PC-3 (cell line): ENCODE data around the gene JMJD4. TPM values are rescaled to one million over a fixed set of nuclear protein-coding genes. Genes with fewer than 3 reads are reported as not detected.
"Not testable (repeated sequence)": the region's sequence is repeated elsewhere in the genome, so short reads cannot be mapped to it uniquely, and the experiment has no call there.

ENCODE experiments used
- ATAC-seq: fragments of 200-7000 bp; cut with Tn5 transposase; 2 replicates; pipeline ENCODE4 v1.9.1; 2020; ENCODE audit warnings: mild to moderate bottlenecking, moderate library complexity
- BruUV-seq: library from RNA; stranded (reverse); fragments of 400-500 nt; replicated peaks from 2 replicates; lab custom pipeline; 2021; lab: Mats Ljungman, UMichigan
- CTCF ChIA-PET: fragments of 300-600 bp; sonication (Branson Sonifier 250); formaldehyde crosslinking; loops from one replicate; lab custom pipeline; 2022; ENCODE audit warnings: antibody characterized with exemption; lab: Charles Lee
- POLR2A ChIA-PET: fragments of 300-600 bp; sonication (Branson Sonifier 250); formaldehyde crosslinking; loops from one replicate; lab custom pipeline; 2022; ENCODE audit warnings: antibody characterized with exemption; ENCODE audit not compliant: unreplicated experiment; lab: Charles Lee
- DNase-seq: peaks from one replicate; pipeline ENCODE4 v3.0.0-alpha.2; 2015
- H2AFZ ChIP-seq: fragments of 300-600 bp; sonication (generic); 2 replicates; pipeline ENCODE4 v1.6.0; 2016; ENCODE audit warnings: antibody characterized with exemption, low read length
- H3F3A ChIP-seq: fragments of 300-600 bp; sonication (generic); one replicate; pipeline ENCODE4 v1.6.0; 2017; ENCODE audit warnings: antibody characterized with exemption, low read length, control low read depth, mild to moderate bottlenecking; ENCODE audit not compliant: unreplicated experiment
- H3K27ac ChIP-seq: fragments of 300-600 bp; sonication (generic); 2 replicates; pipeline ENCODE4 v1.5.1; 2016; ENCODE audit warnings: mild to moderate bottlenecking, low read length
- H3K27me3 ChIP-seq: fragments of 300-600 bp; sonication (generic); 2 replicates; pipeline ENCODE4 v1.6.1; 2016; ENCODE audit warnings: low read length, mixed read lengths
- H3K36me3 ChIP-seq: fragments of 300-600 bp; sonication (generic); 2 replicates; pipeline ENCODE4 v1.6.1; 2016; ENCODE audit warnings: low read depth, mixed run types, low read length, mixed read lengths
- H3K4me1 ChIP-seq: fragments of 300-600 bp; sonication (generic); 2 replicates; pipeline ENCODE4 v1.5.1; 2016; ENCODE audit warnings: low read length; ENCODE audit not compliant: insufficient read depth
- H3K4me2 ChIP-seq: fragments of 300-600 bp; sonication (generic); 2 replicates; pipeline ENCODE4 v1.6.0; 2016; ENCODE audit warnings: low read length
- H3K4me3 ChIP-seq: fragments of 300-600 bp; sonication (generic); 2 replicates; pipeline ENCODE4 v1.5.1; 2016; ENCODE audit warnings: mild to moderate bottlenecking, low read length, mixed read lengths
- H3K79me2 ChIP-seq: fragments of 300-600 bp; sonication (generic); 2 replicates; pipeline ENCODE4 v1.6.1; 2017; ENCODE audit warnings: low read length, mixed read lengths
- H3K9ac ChIP-seq: fragments of 300-600 bp; sonication (generic); 2 replicates; pipeline ENCODE4 v1.6.0; 2016; ENCODE audit warnings: mild to moderate bottlenecking, low read length
- H3K9me2 ChIP-seq: fragments of 300-600 bp; sonication (generic); replicated peaks from 2 replicates; pipeline ENCODE4 v1.6.1; 2016; ENCODE audit warnings: mixed run types, low read length, mixed read lengths
- H3K9me3 ChIP-seq: fragments of 300-600 bp; sonication (generic); 2 replicates; pipeline ENCODE4 v1.6.1; 2016; ENCODE audit warnings: low read length, mixed read lengths
- H4K20me1 ChIP-seq: fragments of 300-600 bp; sonication (generic); 2 replicates; pipeline ENCODE4 v1.6.1; 2016; ENCODE audit warnings: low read length, mixed read lengths
- EZH2 ChIP-seq: fragments of 300-600 bp; sonication (generic); IDR thresholded peaks from one replicate; pipeline ENCODE4 v1.6.1; 2017; ENCODE audit warnings: antibody characterized with exemption, mild to moderate bottlenecking, low read length; ENCODE audit not compliant: unreplicated experiment
- EZH2phosphoT487 ChIP-seq: fragments of 300-600 bp; sonication (generic); IDR thresholded peaks from 2 replicates; pipeline ENCODE4 v1.6.1; 2018; ENCODE audit warnings: mild to moderate bottlenecking, antibody characterized with exemption, low read length, borderline replicate concordance
- intact Hi-C: fragments of 100-400 bp; cut with micrococcal nuclease; formaldehyde crosslinking; loops from 2 replicates; pipeline ENCODE4 v1.9.0; 2023
- total RNA-seq: library from RNA; depleted of rRNA; stranded (reverse); fragments of >200 nt; gene quantifications from 2 replicates; pipeline ENCODE4 v1.2.3, GENCODE V29; 2014
- TF ChIP-seq, protein P1 (sequence below): fragments of 300-600 bp; sonication (generic); conservative IDR thresholded peaks from 2 replicates; pipeline ENCODE4 v1.5.1; 2017; ENCODE audit warnings: antibody characterized with exemption, low read depth, mild to moderate bottlenecking, low read length

JMJD4 gene
- total RNA-seq, 1 experiment from 2014 or later = 80.5 TPM

DNA sequence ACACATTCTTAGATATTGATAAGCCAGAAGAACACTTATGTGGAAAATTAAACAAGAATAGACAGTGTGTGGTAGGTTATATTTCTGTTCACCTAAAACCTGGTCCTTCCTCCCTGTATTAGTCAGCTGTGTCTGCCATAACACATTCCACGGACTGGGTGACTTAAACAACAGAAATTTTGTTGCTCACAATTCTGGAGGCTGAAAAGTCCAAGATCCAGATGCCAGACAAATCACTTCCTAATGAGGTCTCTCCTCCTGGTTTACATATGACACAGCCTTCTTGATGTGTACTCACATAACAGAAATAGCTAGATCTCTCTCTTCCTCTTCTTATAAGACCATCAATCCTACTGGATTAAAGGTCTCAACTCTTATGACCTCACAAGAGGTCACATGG, 25.7 kb downstream of the JMJD4 start:
- no TSS peak for BruUV-seq
- TF ChIP-seq EZH2 = no peak
- TF ChIP-seq EZH2phosphoT487 = no peak
- TF ChIP-seq, protein P1, sequence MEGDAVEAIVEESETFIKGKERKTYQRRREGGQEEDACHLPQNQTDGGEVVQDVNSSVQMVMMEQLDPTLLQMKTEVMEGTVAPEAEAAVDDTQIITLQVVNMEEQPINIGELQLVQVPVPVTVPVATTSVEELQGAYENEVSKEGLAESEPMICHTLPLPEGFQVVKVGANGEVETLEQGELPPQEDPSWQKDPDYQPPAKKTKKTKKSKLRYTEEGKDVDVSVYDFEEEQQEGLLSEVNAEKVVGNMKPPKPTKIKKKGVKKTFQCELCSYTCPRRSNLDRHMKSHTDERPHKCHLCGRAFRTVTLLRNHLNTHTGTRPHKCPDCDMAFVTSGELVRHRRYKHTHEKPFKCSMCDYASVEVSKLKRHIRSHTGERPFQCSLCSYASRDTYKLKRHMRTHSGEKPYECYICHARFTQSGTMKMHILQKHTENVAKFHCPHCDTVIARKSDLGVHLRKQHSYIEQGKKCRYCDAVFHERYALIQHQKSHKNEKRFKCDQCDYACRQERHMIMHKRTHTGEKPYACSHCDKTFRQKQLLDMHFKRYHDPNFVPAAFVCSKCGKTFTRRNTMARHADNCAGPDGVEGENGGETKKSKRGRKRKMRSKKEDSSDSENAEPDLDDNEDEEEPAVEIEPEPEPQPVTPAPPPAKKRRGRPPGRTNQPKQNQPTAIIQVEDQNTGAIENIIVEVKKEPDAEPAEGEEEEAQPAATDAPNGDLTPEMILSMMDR = no peak
- no peak overlapping the region for H3K4me2 ChIP-seq
- no peaks in the 10 kb centered on the region for H3K9me2 ChIP-seq
- intact Hi-C loops = no loop called here
- H4K20me1 ChIP-seq = no peaks in the 10 kb centered on the region
- ATAC-seq = no peak
- H3K4me1 ChIP-seq = no peaks in the 10 kb centered on the region
- H3K36me3 ChIP-seq = no peaks in the 10 kb centered on the region
- H3K9me3 ChIP-seq = peaks cover 20% of the 10 kb centered on the region
- no peak overlapping the region for H3K4me3 ChIP-seq
- no peak overlapping the region for H3K27ac ChIP-seq
- no peaks in the 10 kb centered on the region for H3K27me3 ChIP-seq
- no peak overlapping the region for H2AFZ ChIP-seq
- no peaks in the 10 kb centered on the region for H3F3A ChIP-seq
- CTCF ChIA-PET = no interaction called here
- POLR2A ChIA-PET = no interaction called here
- no peaks in the 10 kb centered on the region for H3K79me2 ChIP-seq
- DNase-seq = no peak
- no peak overlapping the region for H3K9ac ChIP-seq

DNA sequence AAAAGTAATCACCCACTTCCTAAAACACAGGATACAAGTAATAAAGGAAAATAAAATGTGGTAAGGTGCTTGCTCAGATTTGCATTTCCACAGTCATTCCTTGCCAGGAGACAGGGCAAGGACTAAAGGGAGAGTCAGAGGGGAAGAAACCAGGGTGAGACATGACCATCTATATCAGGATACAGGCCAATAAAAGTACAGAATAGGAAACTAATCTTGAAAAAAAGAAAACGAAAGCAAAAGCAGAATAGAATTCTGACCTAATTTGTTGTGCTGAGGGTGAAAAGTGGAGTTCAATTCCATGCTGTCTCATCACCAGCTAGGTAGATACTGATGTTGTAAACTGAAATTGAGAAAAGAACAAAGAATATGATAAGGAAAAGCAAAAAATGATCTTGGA, 27.3 kb downstream of the JMJD4 start:
- BruUV-seq = no TSS peak
- no peaks in the 10 kb centered on the region for H4K20me1 ChIP-seq
- H3F3A ChIP-seq = no peaks in the 10 kb centered on the region
- no peak for TF ChIP-seq EZH2
- TF ChIP-seq EZH2phosphoT487 = no peak
- TF ChIP-seq, protein P1 = no peak
- no peaks in the 10 kb centered on the region for H3K4me1 ChIP-seq
- intact Hi-C loops = no loop called here
- no peak overlapping the region for H2AFZ ChIP-seq
- no peak overlapping the region for H3K4me3 ChIP-seq
- H3K9ac ChIP-seq = no peak overlapping the region
- ATAC-seq (no peak), DNase-seq (no peak)
- H3K9me2 ChIP-seq = no peaks in the 10 kb centered on the region
- no peak overlapping the region for H3K27ac ChIP-seq
- H3K27me3 ChIP-seq = no peaks in the 10 kb centered on the region
- ChIA-PET POLR2A (interaction anchor here (0.7 kb wide), 1 partner anchor 1810 kb away, joined by 9 read pairs; no protein-coding TSS in a partner anchor), CTCF (no interaction called here)
- H3K36me3 ChIP-seq = no peaks in the 10 kb centered on the region
- no peak overlapping the region for H3K4me2 ChIP-seq
- no peaks in the 10 kb centered on the region for H3K79me2 ChIP-seq
- H3K9me3 ChIP-seq = peaks cover 18% of the 10 kb centered on the region

DNA sequence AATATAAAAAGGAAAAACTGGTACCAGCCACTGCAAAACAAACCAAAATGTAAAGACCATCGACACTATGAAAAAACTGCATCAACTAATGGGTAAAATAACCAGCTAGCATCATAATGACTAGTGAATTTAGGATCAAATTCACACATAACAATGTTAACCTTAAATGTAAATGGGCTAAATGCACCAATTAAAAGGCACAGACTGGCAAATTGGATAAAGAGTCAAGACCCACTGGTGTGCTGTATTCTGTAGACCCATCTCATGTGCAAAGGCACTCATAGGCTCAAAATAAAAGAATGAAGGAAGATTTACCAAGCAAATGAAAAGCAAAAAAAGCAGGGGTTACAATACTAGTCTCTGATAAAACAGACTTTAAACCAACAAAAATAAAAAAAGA, 33.5 kb downstream of the JMJD4 start:
- H3K27ac ChIP-seq, H3K79me2 ChIP-seq, intact Hi-C loops, H3K4me3 ChIP-seq, H2AFZ ChIP-seq, ATAC-seq, H4K20me1 ChIP-seq, H3F3A ChIP-seq, BruUV-seq, H3K9ac ChIP-seq, DNase-seq, H3K4me1 ChIP-seq, CTCF ChIA-PET, H3K36me3 ChIP-seq, H3K9me2 ChIP-seq, H3K4me2 ChIP-seq, POLR2A ChIA-PET, H3K27me3 ChIP-seq: not testable (repeated sequence)
- H3K9me3 ChIP-seq = peaks cover 24% of the 10 kb centered on the region
